CD4-positive, alpha-beta T cell treated with Interleukin-17A for 4 hours (primary cell): ENCODE data around the gene SPRR2F.
"Not testable (repeated sequence)": the region's sequence is repeated elsewhere in the genome, so short reads cannot be mapped to it uniquely, and the experiment has no call there.

ENCODE experiments used
- DNase-seq: peaks from one replicate; pipeline ENCODE4 v3.0.0-alpha.2; 2020; ENCODE audit warnings: mixed read lengths

The SPRR2F gene

GRCh38 chr1:153113416-153113815, at the start of gene SPRR2F:
TSS of gene SPRR2F (minus strand) at chr1:153113516. CDS start at chr1:153112733, 783 bp downstream.
- no peak for DNase-seq

- DNase-seq, result no peak
These were observed 42.2 kb upstream of the SPRR2F start for GRCh38 chr1:153155541-153155940.

- DNase-seq, result no peak
These were observed 39.2 kb upstream of the SPRR2F start for GRCh38 chr1:153152481-153152880.

- DNase-seq, result no peak
These were observed 37.5 kb upstream of the SPRR2F start, which contains the start of gene SPRR2G for GRCh38 chr1:153150846-153151245. TSS of gene SPRR2G (minus strand) at chr1:153150890. CDS start at chr1:153150110, 780 bp downstream.

- DNase-seq, result no peak
These were observed 28.1 kb upstream of the SPRR2F start for GRCh38 chr1:153141377-153141776.

GRCh38 chr1:153140484-153140883, 27.2 kb upstream of the SPRR2F start:
- no peak for DNase-seq

GRCh38 chr1:153133743-153134142, 20.4 kb upstream of the SPRR2F start:
- DNase-seq, result no peak

GRCh38 chr1:153133267-153133666, 20.0 kb upstream of the SPRR2F start:
- DNase-seq, result no peak

GRCh38 chr1:153128688-153129087, 15.4 kb upstream of the SPRR2F start:
- not testable (repeated sequence) for DNase-seq

GRCh38 chr1:153127296-153127695, 14.0 kb upstream of the SPRR2F start:
- no peak for DNase-seq

- DNase-seq, result no peak
These were observed 12.2 kb upstream of the SPRR2F start for GRCh38 chr1:153125536-153125935.

- not testable (repeated sequence) for DNase-seq
These were observed 10.5 kb upstream of the SPRR2F start for GRCh38 chr1:153123793-153124192.

GRCh38 chr1:153122831-153123421, 9.6 kb upstream of the SPRR2F start:
- no peak for DNase-seq

- DNase-seq, result no peak
These were observed 7.6 kb upstream of the SPRR2F start for GRCh38 chr1:153120945-153121344.

- no peak for DNase-seq
These were observed 6.2 kb upstream of the SPRR2F start for GRCh38 chr1:153119491-153119971.

GRCh38 chr1:153115264-153115663, 1.9 kb upstream of the SPRR2F start:
- not testable (repeated sequence) for DNase-seq

GRCh38 chr1:153112454-153112853, 862 bp downstream of the SPRR2F start:
- DNase-seq, result not testable (repeated sequence)

- DNase-seq, result no peak
These were observed 13.1 kb downstream of the SPRR2F start for GRCh38 chr1:153100245-153100644.

- no peak for DNase-seq
These were observed 13.8 kb downstream of the SPRR2F start for GRCh38 chr1:153099461-153100045.

- DNase-seq, result no peak
These were observed 17.6 kb downstream of the SPRR2F start for GRCh38 chr1:153095764-153096163.

GRCh38 chr1:153094426-153094825, 18.9 kb downstream of the SPRR2F start, which contains the start of gene SPRR2E:
TSS of gene SPRR2E (minus strand) at chr1:153094526. CDS start at chr1:153093751, 775 bp downstream.
- DNase-seq, result no peak

- no peak for DNase-seq
These were observed 25.7 kb downstream of the SPRR2F start for GRCh38 chr1:153087652-153088051.

- no peak for DNase-seq
These were observed 31.6 kb downstream of the SPRR2F start for GRCh38 chr1:153081736-153082135.
